Dendritic cell treated with granulocyte-macrophage colony-stimulating factor and Interleukin-4, amounts not matched to agents 40 ng/mL and 50 ng/mL, for 4 days (primary cell): Measurements from ENCODE around the gene GPX3.

ENCODE experiments used
- H3K27ac Mint-ChIP-seq: one replicate; pipeline ENCODE4 v1.8.0; 2022; ENCODE audit warnings: mild to moderate bottlenecking, mixed read lengths
- H3K27me3 Mint-ChIP-seq: one replicate; pipeline ENCODE4 v1.8.0; 2022; ENCODE audit warnings: mild to moderate bottlenecking, mixed read lengths
- H3K36me3 Mint-ChIP-seq: one replicate; pipeline ENCODE4 v1.8.0; 2022; ENCODE audit warnings: low read depth, mixed read lengths
- H3K4me1 Mint-ChIP-seq: one replicate; pipeline ENCODE4 v1.8.0; 2022; ENCODE audit warnings: low read depth, mixed read lengths
- H3K4me3 Mint-ChIP-seq: one replicate; pipeline ENCODE4 v1.8.0; 2022; ENCODE audit warnings: mild to moderate bottlenecking, moderate library complexity, mixed read lengths
- H3K9me3 Mint-ChIP-seq: one replicate; pipeline ENCODE4 v1.8.0; 2022; ENCODE audit warnings: mixed read lengths
- intact Hi-C: fragments of 100-400 bp; cut with micrococcal nuclease; formaldehyde crosslinking; loops from one replicate; pipeline ENCODE4 v1.15.0; 2022

Gene GPX3

GRCh38 chr5:151063142-151063989 lies 43.0 kb downstream of the GPX3 start:
- peak overlapping the region; percentile 64 for H3K4me3 Mint-ChIP-seq
- intact Hi-C loops: no loop called here
- peaks cover 95% of the 10 kb centered on the region for H3K4me1 Mint-ChIP-seq
- H3K36me3 Mint-ChIP-seq: peaks cover 89% of the 10 kb centered on the region
- H3K27ac Mint-ChIP-seq: peak overlapping the region; percentile 82
- H3K9me3 Mint-ChIP-seq: no peaks in the 10 kb centered on the region
- no peaks in the 10 kb centered on the region for H3K27me3 Mint-ChIP-seq

- intact Hi-C loops: loop anchor here (5.0 kb wide), 1 partner anchor 47 kb away; no protein-coding TSS in a partner anchor
- Mint-ChIP-seq H3K27me3 (no peaks in the 10 kb centered on the region), H3K4me1 (peaks cover 95% of the 10 kb centered on the region), H3K36me3 (peaks cover 82% of the 10 kb centered on the region), H3K4me3 (no peak overlapping the region), H3K9me3 (no peaks in the 10 kb centered on the region), H3K27ac (peak overlapping the region; percentile 82)
Observed at GRCh38 chr5:151064916-151065499, 44.6 kb downstream of the GPX3 start.

GRCh38 chr5:151065609-151066008 lies 45.2 kb downstream of the GPX3 start:
- Mint-ChIP-seq H3K36me3 (peaks cover 78% of the 10 kb centered on the region), H3K4me3 (no peak overlapping the region), H3K27ac (no peak overlapping the region), H3K9me3 (no peaks in the 10 kb centered on the region), H3K27me3 (no peaks in the 10 kb centered on the region), H3K4me1 (peaks cover 94% of the 10 kb centered on the region)
- intact Hi-C loops: loop anchor here (5.0 kb wide), 1 partner anchor 47 kb away; no protein-coding TSS in a partner anchor

- Mint-ChIP-seq H3K4me1 (peaks cover 96% of the 10 kb centered on the region), H3K27me3 (no peaks in the 10 kb centered on the region), H3K9me3 (no peaks in the 10 kb centered on the region), H3K36me3 (peaks cover 75% of the 10 kb centered on the region), H3K4me3 (no peak overlapping the region), H3K27ac (peak overlapping the region; percentile 79)
- intact Hi-C loops: loop anchor here (5.0 kb wide), 1 partner anchor 45 kb away; no protein-coding TSS in a partner anchor
Observed at GRCh38 chr5:151066920-151067319, 46.5 kb downstream of the GPX3 start.

DNA sequence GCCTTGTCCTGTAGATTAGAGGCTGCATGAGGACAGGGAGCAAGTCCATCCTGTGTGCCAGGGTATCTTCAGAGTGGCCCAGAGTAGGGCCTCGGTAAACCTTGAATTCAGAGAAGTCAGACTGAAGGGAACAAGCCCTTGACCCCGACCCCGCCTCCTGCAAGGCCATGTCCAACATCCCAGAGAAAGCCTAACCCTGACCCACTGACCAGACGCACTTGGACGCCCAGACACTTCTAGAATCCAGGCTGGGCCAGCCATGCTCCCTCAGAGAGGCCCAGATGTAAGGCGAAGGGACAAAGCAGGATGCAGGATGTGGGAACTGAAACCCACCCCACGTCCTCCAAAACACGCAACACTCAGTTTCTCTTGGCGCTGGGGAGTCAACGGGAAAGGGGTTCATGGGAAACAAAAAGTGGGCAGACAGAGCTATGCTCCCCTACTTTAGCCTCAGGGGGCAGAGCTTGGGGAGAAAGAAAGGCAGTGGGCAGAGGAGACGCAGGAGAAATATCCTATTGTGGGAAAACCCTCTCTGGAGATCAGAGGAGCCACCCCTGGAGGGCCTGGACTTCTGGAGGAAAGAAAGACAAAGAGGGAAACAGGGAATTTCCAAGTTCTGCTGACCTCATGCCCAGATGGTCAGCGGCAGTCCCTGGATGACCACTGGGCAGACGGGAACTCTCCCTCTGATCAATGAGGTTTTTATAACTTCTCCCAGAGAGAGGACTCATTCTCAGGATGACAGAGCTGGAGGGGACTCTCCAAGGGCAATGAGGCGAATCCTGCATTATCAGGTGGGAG lies 47.4 kb downstream of the GPX3 start:
- intact Hi-C loops: loop anchor here (5.0 kb wide), 1 partner anchor 44 kb away; no protein-coding TSS in a partner anchor
- Mint-ChIP-seq H3K27me3 (no peaks in the 10 kb centered on the region), H3K4me3 (peak overlapping the region; percentile 39), H3K27ac (peak overlapping the region; percentile 79), H3K4me1 (peaks cover 98% of the 10 kb centered on the region), H3K36me3 (peaks cover 75% of the 10 kb centered on the region), H3K9me3 (no peaks in the 10 kb centered on the region)

GRCh38 chr5:151068433-151069197 lies 48.2 kb downstream of the GPX3 start:
- no peaks in the 10 kb centered on the region for H3K27me3 Mint-ChIP-seq
- intact Hi-C loops: loop anchor here (5.0 kb wide), 1 partner anchor 44 kb away; no protein-coding TSS in a partner anchor
- peaks cover 75% of the 10 kb centered on the region for H3K36me3 Mint-ChIP-seq
- H3K4me1 Mint-ChIP-seq: peaks cover 95% of the 10 kb centered on the region
- H3K4me3 Mint-ChIP-seq: peak overlapping the region; percentile 13
- H3K9me3 Mint-ChIP-seq: no peaks in the 10 kb centered on the region
- peak overlapping the region; percentile 79 for H3K27ac Mint-ChIP-seq

DNA sequence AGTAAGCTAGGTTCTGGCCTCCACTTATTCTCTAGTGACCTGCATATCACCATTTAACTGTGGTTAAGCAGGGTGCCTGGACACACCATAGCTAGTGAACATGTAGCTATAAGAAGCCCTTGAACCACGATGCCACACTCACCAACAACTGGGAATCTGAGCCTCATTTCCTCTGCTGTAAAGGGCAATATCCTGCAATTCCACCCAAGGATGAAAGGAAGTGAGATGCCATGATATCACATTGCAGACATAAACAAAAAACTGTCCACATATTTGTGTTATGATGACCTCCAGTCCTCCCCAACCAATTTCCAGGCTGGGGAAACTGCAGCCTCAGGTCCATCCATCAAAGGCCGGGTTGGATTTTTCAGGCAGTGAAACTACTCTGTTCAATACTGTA lies 50.1 kb downstream of the GPX3 start:
- Mint-ChIP-seq H3K27ac (no peak overlapping the region), H3K4me3 (no peak overlapping the region), H3K36me3 (peaks cover 73% of the 10 kb centered on the region), H3K27me3 (no peaks in the 10 kb centered on the region), H3K9me3 (no peaks in the 10 kb centered on the region), H3K4me1 (peaks cover 89% of the 10 kb centered on the region)
- intact Hi-C loops: no loop called here

GRCh38 chr5:151071021-151071420 lies 50.6 kb downstream of the GPX3 start:
- H3K4me1 Mint-ChIP-seq: peaks cover 90% of the 10 kb centered on the region
- no peaks in the 10 kb centered on the region for H3K9me3 Mint-ChIP-seq
- H3K27ac Mint-ChIP-seq: no peak overlapping the region
- H3K4me3 Mint-ChIP-seq: no peak overlapping the region
- peaks cover 75% of the 10 kb centered on the region for H3K36me3 Mint-ChIP-seq
- intact Hi-C loops: no loop called here
- no peaks in the 10 kb centered on the region for H3K27me3 Mint-ChIP-seq

GRCh38 chr5:151071848-151072629 lies 51.6 kb downstream of the GPX3 start:
- intact Hi-C loops: loop anchor here (2.0 kb wide), 1 partner anchor 15 kb away; no protein-coding TSS in a partner anchor
- Mint-ChIP-seq H3K4me3 (peak overlapping the region; percentile 5), H3K27me3 (no peaks in the 10 kb centered on the region), H3K27ac (peak overlapping the region; percentile 31), H3K4me1 (peaks cover 90% of the 10 kb centered on the region), H3K9me3 (no peaks in the 10 kb centered on the region), H3K36me3 (peaks cover 75% of the 10 kb centered on the region)

DNA sequence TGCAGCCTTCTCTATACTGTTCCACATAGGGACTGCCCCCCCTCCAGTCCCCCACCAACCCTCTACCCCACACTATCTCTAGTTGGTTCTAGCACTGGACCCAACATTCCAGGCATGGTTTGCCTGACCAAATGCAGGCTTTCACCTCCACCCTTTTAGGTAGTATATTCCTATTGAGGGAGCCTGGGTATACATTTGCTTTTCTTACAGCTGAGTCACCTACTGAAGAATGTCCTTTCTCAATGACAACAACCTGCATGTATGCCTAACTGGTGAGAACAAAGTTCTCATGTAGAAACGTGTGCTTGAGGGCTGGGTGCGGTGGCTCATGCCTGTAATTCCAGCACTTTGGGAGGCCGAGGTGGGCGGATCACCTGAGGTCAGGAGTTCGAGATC lies 52.2 kb downstream of the GPX3 start:
- no peaks in the 10 kb centered on the region for H3K9me3 Mint-ChIP-seq
- no peak overlapping the region for H3K4me3 Mint-ChIP-seq
- H3K27me3 Mint-ChIP-seq: no peaks in the 10 kb centered on the region
- peaks cover 90% of the 10 kb centered on the region for H3K4me1 Mint-ChIP-seq
- peak overlapping the region; percentile 31 for H3K27ac Mint-ChIP-seq
- peaks cover 75% of the 10 kb centered on the region for H3K36me3 Mint-ChIP-seq
- intact Hi-C loops: loop anchor here (2.0 kb wide), 1 partner anchor 16 kb away; no protein-coding TSS in a partner anchor

DNA sequence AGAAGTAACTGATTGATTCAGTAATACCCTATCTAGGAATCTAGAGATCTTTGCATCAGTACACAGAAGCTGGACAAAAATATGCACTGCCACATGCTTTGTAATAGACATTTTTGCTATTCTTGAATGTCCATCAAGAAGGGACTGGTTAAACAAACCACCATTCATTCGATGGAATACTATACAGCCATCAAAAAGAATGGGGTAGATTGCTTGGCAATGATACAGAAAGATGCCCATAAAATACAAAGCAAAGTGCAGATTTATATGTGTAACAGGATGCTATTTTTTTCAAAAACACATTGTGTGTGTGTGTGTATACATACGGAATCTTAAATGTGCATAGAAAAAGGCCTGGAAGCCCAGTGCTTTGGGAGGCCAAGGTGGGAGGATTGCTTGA lies 52.9 kb downstream of the GPX3 start:
- no peaks in the 10 kb centered on the region for H3K27me3 Mint-ChIP-seq
- intact Hi-C loops: loop anchor here (2.0 kb wide), 1 partner anchor 16 kb away; no protein-coding TSS in a partner anchor
- H3K4me1 Mint-ChIP-seq: peaks cover 90% of the 10 kb centered on the region
- peaks cover 80% of the 10 kb centered on the region for H3K36me3 Mint-ChIP-seq
- H3K9me3 Mint-ChIP-seq: no peaks in the 10 kb centered on the region
- no peak overlapping the region for H3K4me3 Mint-ChIP-seq
- no peak overlapping the region for H3K27ac Mint-ChIP-seq

DNA sequence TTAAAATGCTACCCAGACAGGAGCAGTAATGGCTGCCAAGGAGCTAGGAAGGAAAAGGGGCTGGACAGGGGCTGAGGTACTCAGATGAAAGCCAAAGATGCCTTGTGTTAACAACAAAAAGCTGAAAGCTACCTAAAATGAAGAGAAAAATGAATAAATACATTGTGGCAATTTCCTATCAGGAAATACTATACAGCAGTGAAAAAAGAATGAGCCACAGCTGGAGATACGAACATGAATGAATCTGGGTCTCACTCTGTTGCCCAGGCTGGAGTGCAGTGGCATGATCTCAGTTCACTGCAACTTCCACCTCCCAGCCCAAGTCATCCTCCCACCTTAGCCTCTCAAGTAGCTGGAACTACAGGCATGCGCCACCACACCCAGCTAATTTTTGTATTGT lies 54.2 kb downstream of the GPX3 start:
- H3K9me3 Mint-ChIP-seq: no peaks in the 10 kb centered on the region
- no peaks in the 10 kb centered on the region for H3K27me3 Mint-ChIP-seq
- H3K27ac Mint-ChIP-seq: no peak overlapping the region
- intact Hi-C loops: no loop called here
- H3K4me3 Mint-ChIP-seq: no peak overlapping the region
- peaks cover 86% of the 10 kb centered on the region for H3K36me3 Mint-ChIP-seq
- peaks cover 90% of the 10 kb centered on the region for H3K4me1 Mint-ChIP-seq
